HG03066 (cell line): ENCODE results near the gene ATG13.
"Not testable (repeated sequence)": the region's sequence is repeated elsewhere in the genome, so short reads cannot be mapped to it uniquely, and the experiment has no call there.

Source experiments
- ATAC-seq: cut with Tn5 transposase; IDR thresholded peaks from one replicate; pipeline ENCODE4 v1.9.1; 2021; ENCODE audit warnings: low read depth; ENCODE audit not compliant: unreplicated experiment

The ATG13 gene

GRCh38 chr11:46642627-46643335, 25.4 kb downstream of the ATG13 start:
- no peak for ATAC-seq

DNA sequence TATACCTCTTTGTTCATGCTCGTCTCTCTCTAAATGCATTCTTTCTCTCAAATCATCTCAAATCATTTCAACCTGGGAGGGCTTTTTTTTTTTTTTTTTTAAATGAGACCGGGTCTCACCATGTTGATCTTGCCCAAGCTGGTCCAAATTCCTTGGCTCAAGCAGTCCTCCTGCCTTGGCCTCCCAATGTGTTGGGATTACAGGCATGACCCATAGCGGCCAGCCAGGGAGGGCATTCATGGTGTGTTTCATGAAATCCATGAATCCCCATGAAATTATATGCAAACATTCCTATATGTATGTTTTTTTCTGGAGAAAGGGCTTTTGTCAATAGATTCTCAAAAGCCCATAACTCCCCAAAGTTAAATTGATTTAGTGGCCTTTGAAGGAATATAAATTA, 26.2 kb downstream of the ATG13 start:
- ATAC-seq: no peak

GRCh38 chr11:46643986-46644385, 26.6 kb downstream of the ATG13 start:
- ATAC-seq: no peak

- no peak for ATAC-seq
Measured at GRCh38 chr11:46649180-46649738, 31.9 kb downstream of the ATG13 start.

DNA sequence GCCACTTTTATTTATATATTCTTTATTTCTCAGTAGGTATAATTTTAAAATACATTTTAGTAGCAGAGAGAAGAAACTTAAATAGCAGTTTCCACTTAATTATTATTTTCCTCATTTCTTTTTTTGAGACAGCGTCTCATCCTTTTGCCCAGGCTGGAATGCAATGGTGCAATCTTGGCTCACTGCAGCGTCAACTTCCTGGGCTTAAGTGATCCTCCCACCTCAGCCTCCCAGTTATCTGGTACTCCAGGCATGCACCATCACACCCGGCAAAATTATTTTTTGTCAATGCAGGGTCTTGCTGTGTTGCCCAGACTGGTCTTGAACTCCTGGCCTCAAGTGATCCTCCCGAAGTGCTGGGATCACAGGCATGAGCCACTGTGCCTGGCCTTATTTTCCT, 38.3 kb downstream of the ATG13 start:
- no peak for ATAC-seq

GRCh38 chr11:46657186-46657585, 39.8 kb downstream of the ATG13 start:
- no peak for ATAC-seq

GRCh38 chr11:46658259-46658658, 40.9 kb downstream of the ATG13 start:
- ATAC-seq: no peak

GRCh38 chr11:46659908-46660307, 42.6 kb downstream of the ATG13 start:
- ATAC-seq: no peak

GRCh38 chr11:46661836-46662235, 44.5 kb downstream of the ATG13 start:
- ATAC-seq: no peak

DNA sequence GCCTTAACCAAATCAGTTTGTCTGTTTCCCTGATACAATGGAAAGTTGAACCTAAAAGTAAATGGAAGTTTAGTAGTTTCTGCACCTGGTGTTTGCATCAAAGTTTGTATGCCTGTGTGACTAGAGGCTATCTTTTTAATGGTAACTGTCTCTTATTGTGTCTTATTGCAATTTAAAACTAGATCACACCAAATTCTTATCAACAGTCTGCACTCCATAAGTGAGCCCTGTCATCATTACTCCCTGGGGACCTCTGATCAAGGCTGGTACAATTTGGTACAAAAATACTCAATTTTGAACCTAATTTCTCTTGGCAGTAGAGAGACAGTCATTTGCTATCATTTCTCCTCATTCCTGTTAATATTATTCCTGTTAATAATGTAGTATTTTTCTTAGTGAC, 45.0 kb downstream of the ATG13 start:
- ATAC-seq: no peak

- no peak for ATAC-seq
Measured at GRCh38 chr11:46663277-46663940, 46.1 kb downstream of the ATG13 start.

DNA sequence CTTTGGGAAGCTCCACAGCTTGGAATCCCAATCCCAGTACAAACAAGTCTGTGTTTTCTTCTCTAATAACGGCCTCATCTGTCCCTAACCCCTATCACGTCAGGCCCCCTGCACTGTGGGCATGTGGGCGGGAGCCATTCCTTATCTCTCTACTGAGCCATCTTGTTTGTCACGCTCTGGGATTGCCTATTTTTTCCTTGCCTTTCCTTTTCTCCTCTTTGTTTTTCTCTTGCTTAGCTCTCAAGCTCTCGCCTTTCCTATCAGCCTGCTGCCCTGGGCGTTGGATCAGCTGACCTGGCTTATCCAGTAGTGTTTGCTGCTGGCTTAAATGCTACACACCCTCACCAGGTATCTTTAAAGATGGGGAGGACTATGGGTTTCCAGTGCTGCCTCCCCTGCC, 47.3 kb downstream of the ATG13 start:
- ATAC-seq: no peak

DNA sequence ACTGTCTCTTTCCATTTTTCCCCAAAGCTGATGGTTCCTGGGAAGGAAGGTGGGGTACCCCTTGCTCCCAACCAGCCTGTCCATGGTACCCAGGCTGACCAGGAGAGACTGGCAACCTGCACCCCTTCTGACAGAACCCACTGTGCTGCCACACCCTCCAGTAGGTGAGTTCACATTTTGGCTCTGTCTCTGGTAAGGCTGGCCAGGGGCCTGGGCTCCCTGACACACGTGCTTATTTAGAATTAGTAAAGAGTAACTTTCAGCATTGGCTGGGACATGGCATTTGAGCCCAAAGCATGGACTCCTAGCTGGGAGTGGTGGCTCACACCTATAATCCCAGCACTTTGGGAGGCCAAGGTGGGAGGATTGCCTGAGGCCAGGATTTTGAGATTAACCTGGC, 48.0 kb downstream of the ATG13 start:
- no peak for ATAC-seq

DNA sequence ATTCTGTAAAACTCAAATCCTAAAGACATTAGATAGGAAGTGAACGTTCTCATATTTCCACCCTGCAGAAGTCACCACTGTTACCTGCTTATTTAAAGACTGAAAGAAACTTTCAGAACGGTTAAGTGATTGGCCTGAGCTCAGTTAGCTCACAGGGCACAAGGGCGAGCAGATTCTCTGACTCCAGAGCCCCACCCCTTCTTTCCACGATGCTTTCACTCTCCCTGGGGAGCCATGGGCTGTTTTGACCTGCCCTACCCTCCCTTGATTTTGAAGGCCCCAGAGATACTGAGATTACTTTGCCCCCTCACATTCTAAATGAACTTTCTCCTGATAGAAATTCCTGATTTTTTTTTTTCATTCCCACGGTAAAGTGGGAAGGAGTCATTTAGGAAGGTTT, 49.2 kb downstream of the ATG13 start:
- ATAC-seq: no peak

DNA sequence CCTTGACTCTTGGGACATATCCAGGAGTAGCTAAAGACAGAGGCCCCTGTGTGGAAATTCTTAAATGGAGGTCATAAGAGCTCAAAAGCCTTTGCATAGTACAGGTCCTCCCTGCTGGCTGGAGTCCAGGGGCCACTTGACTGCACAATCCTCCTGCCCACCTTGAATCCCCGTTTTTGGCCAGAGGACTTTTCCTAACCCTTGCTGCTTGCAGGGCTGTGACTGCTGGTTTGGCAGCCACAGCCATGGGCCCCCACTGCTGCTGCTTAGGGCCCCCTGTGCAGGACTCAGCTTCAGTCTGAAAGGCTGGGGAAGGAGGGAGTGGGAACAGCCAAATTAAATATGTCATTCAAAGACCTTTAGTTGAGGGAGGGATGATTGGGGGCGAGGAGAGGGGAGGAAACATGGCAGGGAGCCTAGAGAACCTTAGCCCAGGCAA, 49.7 kb downstream of the ATG13 start:
- no peak for ATAC-seq

- ATAC-seq: no peak
Measured at GRCh38 chr11:46668480-46669085, 51.2 kb downstream of the ATG13 start.

GRCh38 chr11:46669711-46670139, 52.4 kb downstream of the ATG13 start:
- ATAC-seq: no peak

DNA sequence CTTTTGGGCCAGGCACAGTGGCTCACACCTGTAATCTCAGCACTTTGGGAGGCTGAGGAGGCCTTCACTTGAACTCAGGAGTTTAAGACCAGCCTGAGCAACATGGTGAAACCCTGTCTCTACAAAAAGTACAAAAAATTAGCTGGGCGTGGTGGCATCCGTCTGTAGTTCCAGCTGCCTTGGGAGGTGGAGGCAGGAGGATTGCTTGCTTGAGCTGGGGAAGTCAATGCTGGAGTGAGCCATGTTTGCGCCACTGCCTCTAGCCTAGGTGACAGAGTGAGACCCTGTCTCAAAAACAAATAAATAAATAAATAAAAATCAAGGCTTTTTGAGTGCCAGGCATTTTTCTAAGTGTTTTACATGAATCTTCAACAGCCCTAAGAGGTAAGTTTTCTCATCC, 53.2 kb downstream of the ATG13 start:
- ATAC-seq: not testable (repeated sequence)

GRCh38 chr11:46671958-46672315, 54.6 kb downstream of the ATG13 start:
- no peak for ATAC-seq

DNA sequence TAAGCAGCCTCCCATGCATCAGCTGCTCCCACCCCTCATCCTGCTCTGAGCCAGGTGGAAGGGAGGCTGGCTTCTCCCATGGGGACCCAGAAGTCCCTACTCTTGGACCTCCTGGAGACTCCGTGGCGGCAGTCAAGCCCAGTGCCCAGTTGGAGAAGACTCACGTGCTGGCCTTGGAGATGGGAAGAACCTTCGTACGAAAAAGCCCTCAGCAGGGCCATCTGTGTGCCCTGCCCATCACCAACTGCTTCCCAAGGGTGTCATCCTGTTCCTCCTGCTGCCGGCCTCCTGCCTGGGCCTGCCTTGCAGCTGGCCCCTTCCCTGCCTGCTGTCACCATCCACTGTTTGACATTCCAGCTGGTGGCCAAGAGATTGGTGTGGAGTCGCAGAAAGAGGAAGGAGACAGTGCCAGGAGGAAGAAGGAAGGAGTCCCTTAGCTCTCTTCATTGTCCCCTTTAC, 55.1 kb downstream of the ATG13 start:
- ATAC-seq: no peak

DNA sequence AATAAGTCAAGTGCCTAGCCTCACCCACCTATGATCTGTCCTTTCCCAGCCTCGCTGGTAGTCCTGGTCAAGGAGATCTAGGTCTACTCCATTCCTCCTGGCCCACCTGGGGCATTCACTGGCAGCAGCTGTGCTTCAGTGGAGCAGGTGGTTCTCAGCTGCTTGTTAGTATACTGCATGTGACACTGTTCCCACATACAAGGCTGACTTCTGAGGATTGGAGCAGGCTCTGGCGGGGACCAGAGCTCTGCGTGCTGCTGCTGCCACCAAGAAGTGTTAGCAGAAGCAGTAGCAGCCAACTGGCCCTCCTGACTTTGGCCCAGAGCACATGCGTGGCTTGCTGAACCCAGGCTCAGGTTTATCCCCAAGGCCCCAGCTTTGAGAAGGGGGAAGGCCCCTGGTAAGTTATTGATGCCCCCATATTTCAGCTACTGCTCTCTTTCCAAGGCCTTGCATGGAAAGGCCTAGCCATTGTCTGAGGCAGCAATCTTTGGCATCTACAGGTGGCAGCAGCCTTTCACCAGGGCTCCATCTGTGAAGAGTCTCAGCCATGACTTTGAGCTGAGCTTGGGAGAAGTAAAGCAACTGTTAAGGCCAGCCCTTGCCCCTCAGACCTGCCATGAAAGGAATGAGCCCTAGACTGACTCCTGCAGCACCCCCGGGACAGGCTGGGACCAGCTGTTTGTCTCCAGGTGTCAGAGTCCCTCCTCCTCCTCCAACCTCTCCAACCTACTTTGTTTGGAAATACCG, 56.5 kb downstream of the ATG13 start:
- ATAC-seq: no peak
